AG09319 (cell line): Measurements from ENCODE around the gene CDCA5.
"Not testable (repeated sequence)": the region's sequence is repeated elsewhere in the genome, so short reads cannot be mapped to it uniquely, and the experiment has no call there.

Source experiments
- DNase-seq: peaks from one replicate; pipeline ENCODE4 v3.0.0-alpha.2; 2010; ENCODE audit warnings: low read depth; ENCODE audit errors: extremely low read depth
- TF ChIP-seq, protein P1 (sequence below): IDR thresholded peaks from 2 replicates; pipeline ENCODE4 v1.5.1; 2011; ENCODE audit warnings: low read depth, mild to moderate bottlenecking, inconsistent platforms, low read length, moderate library complexity

Gene CDCA5

DNA sequence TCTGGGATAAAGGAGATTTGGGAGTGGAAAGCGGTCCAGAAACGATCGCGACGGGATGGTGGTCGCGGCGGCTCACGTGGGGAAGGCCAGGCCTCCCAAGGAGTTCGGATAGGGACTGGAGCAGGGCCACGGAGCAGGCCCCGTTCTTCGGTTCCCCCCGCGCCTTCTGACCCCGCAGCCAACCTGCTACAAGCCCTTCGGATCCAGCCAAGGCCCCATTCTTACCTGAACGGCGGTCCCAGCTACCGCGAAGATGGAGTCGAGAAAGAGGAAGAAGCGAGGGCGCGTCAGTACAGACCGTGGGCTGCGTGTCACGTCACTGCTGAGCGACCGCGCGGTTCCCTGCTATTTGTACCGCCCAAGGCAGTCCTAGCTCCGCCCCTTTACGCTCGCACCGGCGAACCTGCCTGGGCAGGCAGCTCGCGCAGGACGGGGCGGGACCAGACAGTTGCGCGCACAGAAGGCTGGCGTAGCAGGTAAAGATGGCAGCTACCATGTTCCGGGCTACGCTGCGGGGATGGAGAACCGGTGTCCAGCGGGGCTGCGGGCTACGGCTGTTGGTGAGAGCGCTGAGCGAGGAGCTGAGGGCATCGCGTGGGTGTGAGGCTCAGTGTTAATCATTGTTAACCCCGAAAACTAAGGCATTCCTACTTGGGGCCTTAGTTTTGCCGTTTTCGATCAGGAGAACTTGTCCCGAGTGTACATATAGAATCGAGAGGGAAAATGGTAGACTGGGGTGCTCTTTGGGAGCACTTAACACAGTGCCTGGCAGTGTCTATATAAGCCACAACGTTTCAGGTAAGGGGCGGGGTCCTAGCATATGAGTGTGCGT lies 38.2 kb upstream of the CDCA5 start, which contains the start of the genes FAU and MRPL49:
Gene FAU, minus strand, starts transcription at position 270 of the 832 bp plus-strand sequence. CDS start 321 bp downstream, outside the sequence.
Gene MRPL49, plus strand, starts transcription at position 457 of the 832 bp plus-strand sequence. Its CDS starts 26 bp downstream, at position 483.
- peak; percentile 88 for DNase-seq
- TF ChIP-seq, protein P1, sequence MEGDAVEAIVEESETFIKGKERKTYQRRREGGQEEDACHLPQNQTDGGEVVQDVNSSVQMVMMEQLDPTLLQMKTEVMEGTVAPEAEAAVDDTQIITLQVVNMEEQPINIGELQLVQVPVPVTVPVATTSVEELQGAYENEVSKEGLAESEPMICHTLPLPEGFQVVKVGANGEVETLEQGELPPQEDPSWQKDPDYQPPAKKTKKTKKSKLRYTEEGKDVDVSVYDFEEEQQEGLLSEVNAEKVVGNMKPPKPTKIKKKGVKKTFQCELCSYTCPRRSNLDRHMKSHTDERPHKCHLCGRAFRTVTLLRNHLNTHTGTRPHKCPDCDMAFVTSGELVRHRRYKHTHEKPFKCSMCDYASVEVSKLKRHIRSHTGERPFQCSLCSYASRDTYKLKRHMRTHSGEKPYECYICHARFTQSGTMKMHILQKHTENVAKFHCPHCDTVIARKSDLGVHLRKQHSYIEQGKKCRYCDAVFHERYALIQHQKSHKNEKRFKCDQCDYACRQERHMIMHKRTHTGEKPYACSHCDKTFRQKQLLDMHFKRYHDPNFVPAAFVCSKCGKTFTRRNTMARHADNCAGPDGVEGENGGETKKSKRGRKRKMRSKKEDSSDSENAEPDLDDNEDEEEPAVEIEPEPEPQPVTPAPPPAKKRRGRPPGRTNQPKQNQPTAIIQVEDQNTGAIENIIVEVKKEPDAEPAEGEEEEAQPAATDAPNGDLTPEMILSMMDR = no peak

DNA sequence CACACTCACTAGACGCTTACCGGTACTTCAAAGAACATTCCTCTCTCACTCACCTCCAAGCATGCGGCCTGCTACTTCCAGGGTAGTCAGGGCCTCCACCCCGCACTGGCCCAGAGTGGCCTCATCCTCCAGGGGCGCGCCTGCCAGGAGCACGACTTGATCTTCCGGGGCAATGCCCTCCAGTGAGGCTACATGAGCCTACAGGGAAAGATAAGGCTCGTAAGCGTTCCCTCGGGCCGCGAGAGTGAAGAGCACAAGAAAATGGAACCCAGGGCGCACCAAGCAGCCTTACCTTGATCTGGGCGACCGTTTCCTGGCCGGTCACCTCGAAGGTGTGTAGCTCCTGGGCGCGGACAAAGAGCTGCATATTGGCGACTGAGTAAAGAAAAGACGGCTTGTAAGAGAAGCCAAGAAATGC lies 37.6 kb upstream of the CDCA5 start:
- DNase-seq = no peak
- TF ChIP-seq, protein P1 = no peak

DNA sequence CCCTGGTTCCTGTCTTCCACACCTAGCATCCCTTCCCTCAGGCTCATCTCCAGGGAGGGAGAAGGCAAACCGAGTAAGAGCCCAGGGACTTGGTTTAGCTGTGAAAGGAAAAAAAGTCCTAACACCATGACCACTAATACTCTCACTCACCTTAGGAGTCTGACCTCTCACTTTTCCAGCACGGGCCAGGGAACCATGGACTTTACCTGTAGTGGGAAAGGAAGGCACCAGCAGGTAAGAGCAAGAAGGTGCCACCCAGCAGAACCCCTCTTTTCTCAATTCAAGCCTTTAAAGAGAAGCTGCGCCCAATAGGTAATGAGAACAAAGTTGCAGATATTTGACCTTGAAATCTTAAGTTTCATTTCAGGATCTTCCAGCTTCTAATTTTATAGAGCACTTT lies 37.0 kb upstream of the CDCA5 start:
- TF ChIP-seq, protein P1 = no peak
- DNase-seq = no peak

DNA sequence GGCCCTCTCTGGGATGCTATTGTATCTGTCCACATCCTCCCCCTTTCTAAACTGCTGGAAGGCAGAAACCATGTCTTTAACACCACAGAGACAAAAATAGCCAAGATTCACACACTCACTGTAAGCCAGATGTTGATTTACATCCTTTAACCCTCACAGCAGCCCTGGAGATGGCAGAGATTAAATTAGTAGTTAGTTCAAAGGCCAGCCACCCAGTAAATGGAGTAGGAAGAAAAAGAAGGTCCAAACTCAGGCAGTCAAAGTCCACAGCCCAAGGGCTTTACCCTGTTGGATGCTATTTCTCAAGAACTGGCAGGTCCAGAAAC lies 35.8 kb upstream of the CDCA5 start:
- no peak for DNase-seq
- TF ChIP-seq, protein P1 = no peak

DNA sequence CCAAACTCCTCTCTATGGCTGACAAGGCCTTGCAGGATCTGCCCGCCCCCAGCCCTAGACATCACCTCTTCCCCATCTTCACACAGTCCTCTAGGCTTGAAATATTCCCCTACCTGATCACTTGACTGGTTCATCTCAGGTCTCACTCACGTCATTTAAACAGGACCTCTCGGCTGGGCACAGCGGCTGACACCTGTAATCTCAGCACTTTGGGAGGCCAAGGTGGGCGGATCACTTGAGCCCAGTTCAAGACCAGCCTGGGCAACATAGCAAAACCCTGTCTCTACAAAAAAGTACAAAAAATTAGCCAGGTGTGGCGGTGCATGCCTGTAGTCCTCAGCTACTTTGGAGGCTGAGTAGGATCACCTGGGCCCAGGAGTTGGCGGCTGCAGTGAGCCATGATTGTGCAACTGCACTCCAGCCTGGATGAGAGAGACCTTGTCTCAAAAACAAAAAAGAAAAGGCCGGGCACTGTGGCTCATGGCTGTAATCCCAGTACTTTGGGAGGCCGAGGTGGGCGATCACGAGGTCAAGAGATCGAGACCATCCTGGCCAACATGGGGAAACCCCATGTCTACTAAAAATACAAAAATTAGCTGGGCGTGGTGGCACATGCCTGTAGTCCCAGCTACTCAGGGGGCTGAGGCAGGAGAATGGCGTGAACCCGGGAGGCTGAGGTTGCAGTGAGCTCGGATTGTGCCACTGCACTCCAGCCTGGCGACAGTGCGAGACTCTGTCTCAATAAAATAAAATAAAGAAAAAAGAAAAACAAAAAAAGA lies 35.2 kb upstream of the CDCA5 start:
- not testable (repeated sequence) for DNase-seq

DNA sequence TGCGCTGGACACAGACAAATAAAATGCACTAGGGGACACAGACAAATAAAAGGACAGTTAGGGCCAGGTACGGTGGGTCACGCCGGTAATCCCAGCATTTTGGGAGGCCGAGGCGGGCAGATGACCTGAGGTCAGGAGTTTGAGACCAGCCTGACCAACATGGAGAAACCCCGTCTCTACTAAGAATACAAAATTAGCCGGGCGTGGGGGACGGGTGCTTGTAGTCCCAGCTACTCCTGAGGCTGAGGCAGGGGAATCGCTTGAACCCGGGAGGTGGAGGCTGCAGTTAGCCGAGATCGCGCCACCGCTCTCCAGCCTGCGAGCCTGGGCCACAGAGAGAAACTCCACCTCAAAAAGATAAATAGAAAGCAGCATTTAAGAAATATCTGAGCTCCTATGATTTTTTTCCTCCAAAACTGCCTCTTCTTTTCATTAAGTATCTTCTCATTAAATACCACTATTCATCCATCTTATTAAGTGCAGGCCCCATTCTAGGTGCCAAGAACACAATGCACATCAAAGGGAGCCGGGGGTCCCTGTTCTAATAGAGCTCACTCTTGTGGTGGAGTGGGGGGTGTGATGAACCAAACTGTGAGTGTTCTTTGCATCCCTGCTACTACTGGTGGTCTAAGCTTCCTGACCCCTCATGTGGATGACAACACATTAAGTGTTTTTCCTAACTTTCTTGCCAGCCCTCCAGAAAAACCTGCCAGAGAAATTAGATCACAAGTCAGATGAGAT lies 34.4 kb upstream of the CDCA5 start:
- no peak for DNase-seq
- TF ChIP-seq, protein P1 = no peak

DNA sequence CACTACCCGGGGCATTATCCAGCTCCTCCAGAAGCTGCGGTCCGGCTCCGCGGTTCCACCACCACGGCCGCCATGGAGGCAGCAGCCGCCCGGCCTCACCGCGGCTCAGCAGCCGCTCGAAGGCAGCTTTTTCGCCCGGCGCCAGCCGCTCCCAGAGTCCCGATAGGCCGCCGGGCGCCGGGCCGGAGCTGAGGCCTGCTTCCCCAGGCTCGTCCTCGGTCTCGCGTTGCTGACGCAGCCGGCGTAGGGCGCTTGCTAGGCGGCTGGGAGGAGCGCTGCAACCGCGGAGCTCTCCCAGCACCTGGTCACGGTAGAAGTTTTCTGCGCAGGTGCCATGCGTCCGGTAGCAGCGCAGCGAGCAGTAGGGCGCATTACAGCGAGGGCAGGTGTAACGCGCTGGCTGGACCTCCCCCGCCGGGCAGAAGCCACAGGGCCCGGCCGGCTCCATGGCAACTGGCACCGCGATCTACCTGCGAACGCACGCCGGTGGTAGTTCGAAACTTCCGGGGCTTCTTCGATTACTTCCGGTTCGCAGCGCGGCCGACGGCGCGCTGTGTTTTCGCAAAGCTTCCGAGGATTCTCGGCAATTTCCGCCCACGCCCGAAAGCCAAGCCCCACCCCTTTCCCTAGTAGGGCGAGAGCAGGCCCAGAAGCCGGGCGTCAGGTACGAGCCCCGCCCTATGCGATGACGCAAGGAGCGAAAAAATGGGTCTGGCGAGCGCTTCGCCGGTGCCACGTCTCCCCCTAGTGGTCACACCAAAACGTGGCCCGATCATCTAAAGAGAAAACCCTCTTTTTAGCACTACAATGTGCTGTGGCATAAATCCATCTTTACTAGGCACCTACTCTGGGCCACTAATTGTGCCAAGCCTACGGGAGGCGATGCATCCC lies 33.6 kb upstream of the CDCA5 start, which contains the start of gene ZNHIT2:
Gene ZNHIT2, minus strand, starts transcription at position 496 of the 891 bp plus-strand sequence. Its CDS starts 48 bp downstream, at position 448.
- TF ChIP-seq, protein P1 = peak; percentile 93
- DNase-seq = peak; percentile 96
